Activated naive CD8-positive, alpha-beta T cell treated with anti-CD3 and anti-CD28 coated beads, Interleukin-2, amount 50 U/mL, for 16 hours (primary cell): ENCODE results near the gene NEGR1.
"Not testable (repeated sequence)": the region's sequence is repeated elsewhere in the genome, so short reads cannot be mapped to it uniquely, and the experiment has no call there.

ENCODE experiments used
- DNase-seq: peaks from one replicate; pipeline ENCODE4 v3.0.0-alpha.2; 2020; ENCODE audit warnings: low read depth, low spot score

The NEGR1 gene

DNA sequence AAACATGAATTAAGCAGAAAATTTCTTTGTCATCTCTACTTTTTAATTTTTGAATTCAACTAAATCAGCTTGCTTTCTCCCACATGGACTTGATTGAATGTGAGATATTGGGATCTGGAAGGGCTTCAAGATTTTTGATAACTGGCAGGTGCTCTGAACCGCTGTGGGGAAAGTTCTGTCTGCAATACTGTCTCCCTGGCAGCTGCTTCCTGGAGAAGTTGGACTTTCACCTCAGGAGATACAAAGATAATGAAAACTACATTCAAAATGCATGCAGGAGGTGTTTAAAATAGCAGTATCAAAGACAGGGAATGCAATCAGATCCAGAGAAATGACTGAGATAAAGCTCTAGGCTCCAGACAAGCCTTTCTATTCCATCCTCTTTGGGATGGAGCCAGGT lies 338.3 kb downstream of the NEGR1 start:
- DNase-seq: no peak

- no peak for DNase-seq
Observed at GRCh38 chr1:71940261-71940660, 342.1 kb downstream of the NEGR1 start.

- no peak for DNase-seq
Observed at GRCh38 chr1:71930511-71930910, 351.8 kb downstream of the NEGR1 start.

GRCh38 chr1:71921935-71922559 lies 360.3 kb downstream of the NEGR1 start:
- DNase-seq: no peak

DNA sequence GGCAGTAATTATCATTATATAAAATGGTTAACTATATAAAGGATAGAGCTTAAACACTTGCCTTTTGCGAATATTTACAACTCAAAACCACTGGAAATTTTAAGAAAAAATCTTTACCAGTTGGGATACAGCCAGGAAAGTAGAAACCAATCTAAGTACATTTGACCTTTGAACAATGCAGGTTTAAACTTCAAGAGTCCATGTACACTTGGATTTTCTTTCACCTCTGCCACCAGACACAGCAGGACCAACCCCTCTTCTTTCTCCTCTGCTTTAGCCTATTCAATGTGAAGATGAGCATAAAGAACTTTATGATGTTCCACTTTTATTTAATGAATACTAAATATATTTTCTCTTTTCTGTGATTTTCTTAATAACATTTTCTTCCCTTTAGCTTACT lies 361.1 kb downstream of the NEGR1 start:
- no peak for DNase-seq

DNA sequence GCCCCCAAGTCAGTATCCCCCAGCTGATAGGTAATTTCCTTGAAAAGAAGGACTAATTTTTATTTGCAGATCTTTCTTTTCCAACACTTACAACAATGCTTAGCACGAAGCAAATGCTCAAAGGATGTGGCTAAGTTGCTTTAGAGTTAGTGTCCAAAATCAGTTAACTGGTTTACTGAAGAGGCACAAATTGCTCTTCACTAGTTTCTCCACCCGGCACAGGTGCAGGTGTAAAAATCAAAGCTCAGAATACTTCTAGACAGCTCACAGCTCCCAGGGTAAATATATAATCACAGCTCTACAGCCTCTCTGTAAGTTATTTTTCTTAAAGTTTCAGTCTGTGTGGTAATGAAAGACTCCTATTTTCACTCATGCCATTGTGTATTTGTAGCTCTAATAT lies 361.8 kb downstream of the NEGR1 start:
- DNase-seq: no peak

- DNase-seq: no peak
Observed at GRCh38 chr1:71919811-71920509, 362.4 kb downstream of the NEGR1 start.

DNA sequence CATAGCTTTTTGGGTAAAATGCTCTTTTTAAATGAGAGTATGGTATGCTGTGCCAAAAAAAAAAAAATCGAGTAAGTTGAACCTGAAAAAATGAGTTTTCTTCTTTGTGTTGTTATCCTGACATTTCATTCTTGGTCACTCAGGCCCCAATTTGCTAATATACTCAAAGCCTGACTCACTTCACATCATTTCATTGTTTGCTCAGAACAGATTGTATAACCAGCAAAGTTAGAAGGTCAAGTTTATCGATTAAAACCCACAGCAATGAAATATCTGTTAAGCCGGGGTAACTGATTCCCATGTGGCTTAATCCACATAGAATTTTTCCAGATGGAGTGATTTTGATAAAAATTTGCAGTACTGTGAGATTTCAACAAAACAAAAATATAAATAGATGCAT lies 363.7 kb downstream of the NEGR1 start:
- DNase-seq: no peak

DNA sequence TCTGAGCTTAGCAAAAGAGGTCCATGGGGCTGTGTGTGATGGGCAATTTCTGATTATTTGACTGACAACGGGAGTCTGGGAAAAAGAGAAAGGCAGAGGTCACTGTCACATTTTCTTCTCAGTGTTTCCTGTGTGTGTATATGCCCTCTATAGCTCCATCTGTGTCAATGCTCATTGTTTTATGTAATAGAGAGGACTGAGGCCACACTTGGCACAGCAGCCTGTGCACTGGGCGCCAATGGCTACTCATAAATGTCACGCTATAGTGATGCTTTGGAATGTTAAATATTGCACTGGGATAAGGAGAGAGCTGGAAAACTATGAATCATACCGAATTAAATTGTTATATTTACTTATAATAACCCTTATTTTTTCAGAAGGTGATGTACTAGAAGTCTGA lies 365.4 kb downstream of the NEGR1 start:
- no peak for DNase-seq

GRCh38 chr1:71914626-71915025 lies 367.7 kb downstream of the NEGR1 start:
- DNase-seq: no peak

DNA sequence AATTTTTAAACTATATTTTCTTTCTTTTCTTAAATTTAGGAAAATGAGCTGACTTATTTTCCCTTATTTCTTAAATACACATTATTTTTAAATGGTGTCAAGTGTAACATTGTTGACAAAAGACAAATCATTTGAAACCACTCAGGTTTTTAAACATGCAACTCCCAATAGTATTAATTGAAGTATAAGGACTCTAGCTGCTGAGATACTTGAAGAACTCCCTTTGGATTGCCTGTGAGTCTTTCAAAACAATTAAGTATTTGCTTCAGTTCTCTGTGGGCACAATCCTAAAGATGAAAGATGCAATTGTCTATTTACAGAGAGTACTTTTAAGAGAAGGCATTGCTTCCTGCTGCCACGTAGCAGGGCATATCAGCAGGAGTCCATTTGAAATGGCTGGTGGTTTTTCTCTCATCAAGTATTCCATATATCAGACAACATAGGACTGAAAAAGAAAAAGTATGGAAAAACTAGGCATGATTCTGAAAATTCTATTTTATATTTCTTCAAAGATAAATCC lies 373.4 kb downstream of the NEGR1 start:
- DNase-seq: no peak

DNA sequence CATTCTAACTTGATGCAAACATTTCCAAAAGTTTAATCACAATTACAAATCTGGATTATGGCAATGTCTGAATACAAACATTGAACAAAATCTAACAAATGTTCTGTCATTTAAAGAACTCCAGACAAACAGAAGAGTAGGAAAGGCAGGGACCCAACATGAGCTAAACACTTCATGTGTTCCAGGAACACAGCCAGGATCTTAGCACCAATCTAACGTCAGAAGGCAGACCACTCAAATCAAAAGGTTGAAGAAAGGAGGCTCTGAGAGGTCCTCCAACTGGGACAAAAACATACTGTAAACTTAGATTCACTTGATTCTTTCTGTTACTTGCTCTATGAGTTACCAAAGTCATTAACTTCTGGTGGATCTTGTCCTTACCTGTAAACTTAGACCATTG lies 374.0 kb downstream of the NEGR1 start:
- DNase-seq: no peak

DNA sequence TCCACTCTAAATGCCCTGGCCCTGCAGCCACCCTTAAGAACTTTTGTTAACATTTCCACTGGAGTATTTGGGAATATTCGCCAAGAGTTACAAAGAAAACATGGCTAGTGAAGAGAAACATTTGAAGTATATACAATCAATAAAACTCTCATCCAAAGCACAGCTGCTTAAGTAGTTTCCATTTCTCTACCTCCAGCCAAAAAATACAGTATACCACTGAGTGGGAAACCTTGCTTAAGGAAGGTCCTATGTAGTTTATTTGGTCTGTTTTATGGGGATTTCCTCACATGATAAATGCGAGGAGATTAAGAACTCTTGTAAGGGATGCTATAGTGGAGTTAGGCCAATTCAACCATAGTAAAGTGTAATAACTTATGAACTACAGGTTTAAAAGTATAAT lies 382.5 kb downstream of the NEGR1 start:
- DNase-seq: no peak

DNA sequence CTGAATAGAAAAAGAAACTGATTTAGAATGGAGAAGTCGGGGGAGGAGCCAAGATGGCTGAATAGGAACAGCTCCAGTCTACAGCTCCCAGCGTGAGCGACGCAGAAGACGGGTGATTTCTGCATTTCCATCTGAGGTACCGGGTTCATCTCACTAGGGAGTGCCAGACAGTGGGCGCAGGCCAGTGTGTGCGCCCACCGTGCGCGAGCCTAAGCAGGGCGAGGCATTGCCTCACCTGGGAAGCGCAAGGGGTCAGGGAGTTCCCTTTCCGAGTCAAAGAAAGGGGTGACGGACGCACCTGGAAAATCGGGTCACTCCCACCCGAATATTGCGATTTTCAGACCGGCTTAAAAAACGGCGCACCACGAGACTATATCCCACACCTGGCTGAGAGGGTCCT lies 394.2 kb downstream of the NEGR1 start:
- not testable (repeated sequence) for DNase-seq

GRCh38 chr1:71885171-71885570 lies 397.2 kb downstream of the NEGR1 start:
- no peak for DNase-seq

DNA sequence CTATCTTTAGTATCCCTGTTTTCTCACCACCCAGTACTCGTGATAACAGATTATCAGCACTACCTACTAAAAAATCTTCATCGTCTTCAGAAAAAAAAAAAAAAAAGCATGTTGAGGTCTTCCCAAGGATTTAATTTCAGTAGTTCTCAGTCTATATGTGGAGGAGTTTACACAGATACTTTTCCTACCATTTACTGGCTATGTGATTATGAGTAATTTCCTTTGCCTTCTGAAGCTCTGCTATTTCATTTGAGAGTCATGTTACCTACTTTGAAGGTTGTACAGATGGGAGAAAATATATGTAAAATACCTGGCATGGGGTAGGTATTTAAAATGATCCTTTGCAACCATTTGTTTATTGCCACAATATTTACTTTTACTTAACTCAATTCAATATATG lies 399.7 kb downstream of the NEGR1 start:
- DNase-seq: no peak

DNA sequence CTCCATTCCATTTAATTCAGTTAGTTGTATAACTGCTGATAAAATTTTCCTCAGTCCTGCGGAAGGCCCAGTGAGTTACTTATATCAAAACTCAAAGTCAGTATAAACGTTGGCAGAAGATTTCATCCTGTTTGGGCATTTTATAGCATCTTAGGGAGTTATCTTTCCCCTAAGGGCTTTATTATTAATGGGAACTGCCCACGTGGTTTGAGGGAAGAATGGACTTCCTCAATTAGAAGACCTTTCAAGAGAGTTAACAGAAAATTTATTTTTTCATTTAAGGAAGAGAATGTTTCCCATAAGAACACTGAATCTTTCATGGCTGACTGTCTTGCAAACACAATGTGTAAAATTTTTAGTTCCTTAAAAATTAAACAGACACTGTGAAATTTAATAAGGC lies 400.1 kb downstream of the NEGR1 start:
- no peak for DNase-seq

DNA sequence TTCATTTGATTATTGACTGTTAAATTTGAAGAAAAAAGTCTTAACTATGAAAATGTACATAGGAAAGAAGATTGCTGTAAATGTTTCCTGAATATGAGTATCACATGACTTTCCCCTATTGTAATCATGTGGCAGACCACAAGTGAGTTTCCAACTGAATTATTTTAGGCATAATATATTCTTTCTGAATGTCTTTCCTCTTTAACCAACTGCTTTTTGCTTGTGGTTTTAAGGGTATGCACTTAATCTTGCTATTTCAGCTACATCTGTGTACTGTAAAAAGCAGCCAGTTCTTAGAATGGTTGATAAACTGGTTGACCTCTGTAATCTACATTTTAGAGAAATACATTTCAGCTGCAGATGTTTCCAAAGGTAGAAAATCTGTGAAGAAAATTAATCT lies 400.7 kb downstream of the NEGR1 start:
- no peak for DNase-seq

DNA sequence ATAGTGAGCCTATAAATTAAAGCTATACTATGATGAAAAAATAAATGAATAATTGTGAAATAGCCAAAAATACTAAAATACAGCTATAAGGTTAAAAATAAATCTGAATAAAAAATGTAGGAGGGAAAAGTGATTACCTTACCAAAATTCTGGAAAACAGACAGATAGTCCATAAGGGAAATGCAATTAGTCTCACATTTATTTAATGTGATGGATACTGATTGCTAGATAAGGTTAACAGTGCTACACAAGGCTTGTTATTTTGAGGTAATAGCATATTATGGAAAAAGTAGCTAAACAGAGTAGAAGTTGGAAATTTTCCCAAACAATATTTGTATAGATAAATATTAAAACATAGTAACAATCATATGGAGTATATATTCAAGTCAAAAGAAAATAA lies 413.0 kb downstream of the NEGR1 start:
- DNase-seq: no peak

DNA sequence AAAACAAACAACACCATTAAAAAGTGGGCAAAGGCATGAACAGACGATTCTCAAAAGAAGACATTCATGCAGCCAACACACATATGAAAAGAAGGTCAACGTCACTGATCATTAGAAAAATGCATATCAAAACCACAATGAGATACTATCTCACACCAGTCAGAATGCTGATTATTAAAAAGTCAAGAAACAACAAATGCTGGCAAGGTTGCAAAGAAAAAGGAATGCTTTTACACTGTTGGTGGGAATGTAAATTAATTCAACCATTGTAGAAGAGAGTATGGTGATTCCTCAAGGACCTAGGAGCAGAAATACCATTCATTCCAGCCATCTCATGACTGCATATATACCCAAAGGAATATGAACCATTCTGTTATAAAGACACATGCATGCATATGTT lies 419.6 kb downstream of the NEGR1 start:
- no peak for DNase-seq

DNA sequence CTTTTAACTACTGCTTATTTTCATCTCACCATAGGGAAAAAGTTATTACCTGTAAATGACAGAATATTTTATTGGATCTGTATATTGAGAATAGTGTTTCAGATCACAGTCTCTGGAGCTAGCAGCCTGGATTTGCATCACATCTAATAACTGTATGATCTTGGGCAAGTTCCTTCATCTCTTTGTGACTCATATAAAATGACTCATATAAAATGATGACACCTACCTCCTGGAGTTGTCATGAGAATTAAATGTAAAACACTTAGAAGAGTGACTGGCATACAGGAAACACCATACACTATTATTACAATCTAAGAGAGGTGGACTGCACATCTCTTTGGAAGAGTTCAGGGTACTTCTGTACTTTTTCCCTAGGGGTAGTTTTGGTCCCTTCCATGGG lies 421.3 kb downstream of the NEGR1 start:
- DNase-seq: no peak

DNA sequence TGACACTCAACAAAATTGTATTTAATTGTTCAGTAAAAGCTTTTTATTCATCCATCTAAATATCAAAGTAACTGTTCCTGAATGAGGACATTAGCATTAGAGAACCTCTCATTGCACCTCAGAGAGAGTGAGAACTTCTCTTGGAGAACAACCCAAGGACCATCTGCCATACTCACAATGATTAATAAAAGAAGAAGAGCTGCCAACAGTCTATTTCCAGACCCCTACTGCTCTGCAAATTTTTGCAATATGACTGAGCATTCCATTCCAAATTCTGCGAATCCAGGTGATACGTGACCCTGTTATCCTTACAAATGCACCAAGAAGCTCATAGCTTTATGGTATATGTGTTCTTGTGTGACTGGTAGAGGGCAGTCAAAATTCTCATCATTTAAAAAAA lies 422.5 kb downstream of the NEGR1 start:
- no peak for DNase-seq

DNA sequence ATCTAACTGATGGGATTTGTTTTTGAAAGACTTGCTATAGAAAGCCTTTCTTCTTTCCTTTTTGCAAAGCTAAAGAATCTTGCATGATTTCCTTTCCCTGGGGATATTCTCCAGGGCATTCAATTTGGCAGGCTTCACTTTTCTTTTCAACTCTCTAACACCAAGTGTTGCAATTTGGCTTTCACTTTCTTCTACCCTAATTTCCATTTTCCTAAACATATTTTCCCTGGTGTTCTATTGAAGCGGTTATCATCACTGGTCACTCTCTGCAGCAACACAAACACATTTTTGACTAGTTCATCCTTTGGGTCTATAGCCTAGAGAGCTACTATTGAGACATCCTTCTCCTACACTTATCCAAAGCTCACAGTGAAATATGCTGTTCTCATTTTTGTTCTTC lies 424.5 kb downstream of the NEGR1 start:
- DNase-seq: no peak

DNA sequence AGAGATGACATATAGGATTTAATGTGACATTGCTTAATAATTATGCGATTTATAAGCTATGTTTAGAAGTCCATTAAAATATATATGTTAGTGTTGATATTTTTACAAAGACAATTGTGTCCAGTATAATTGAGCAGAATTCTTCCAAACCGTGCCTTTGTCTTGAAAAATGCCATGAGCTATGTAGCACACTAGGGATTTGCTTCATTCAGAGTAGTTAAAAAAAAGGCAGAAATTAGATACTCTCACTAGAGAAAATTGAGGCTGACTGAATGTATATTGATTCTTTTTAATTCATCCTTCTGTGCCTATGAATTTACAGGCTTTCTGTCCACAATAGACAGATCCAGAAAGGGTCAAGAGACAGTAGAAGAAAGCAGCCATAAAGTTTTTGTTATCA lies 429.0 kb downstream of the NEGR1 start:
- no peak for DNase-seq
